Heart left ventricle (tissue), 13 donors: ENCODE data around the gene SEPTIN10.

ENCODE experiments used
- CTCF ChIP-seq, 12 donors: fragments of 200-600 bp; sonication (generic) in 4 of 12; IDR thresholded peaks; one replicate each; pipeline versions ENCODE4 v1.5.0 to v1.8.0; 2018 to 2022; ENCODE audit warnings: antibody characterized with exemption in 12 of 12, mild to moderate bottlenecking in 5 of 12
- POLR2A ChIP-seq, 2 donors: fragments of 450-650 bp; IDR thresholded peaks; one replicate each; pipeline ENCODE4 v1.6.1; 2017; ENCODE audit warnings: antibody characterized with exemption in 2 of 2, mild to moderate bottlenecking in 2 of 2, moderate library complexity in 2 of 2
- donor health status: ischemic (EF 13 %, LVEDD 7.1; RV severe dilation, severe dysfunction).
- donor health status: DM: no; HTN: yes; CAD: no.
- donor health status: DM: no; HTN: no; CAD: no.
- donor health status: ischemic (EF 25% LVEDD 6.9; RV normal size, moderate dysfunction).
- donor health status: ischemic (EF 25% LVEDD 5.7; RV mildly dilated, moderate dysfunction).
- donor health status: ischemic (EF 35%, LVEDD 5.7; RV mildly dilated, moderate dysfunction).
- donor health status: nonischemic (EF 11% LVEDD 7.7; RV severe dilation, severe dysfunction).
- donor health status: DM: yes; HTN: yes; CAD: no.
- donor health status: PGD.
- donor health status: ischemic (EF 29% LVEDD 5.4; RV normal size, mild dysfunction).
- donor health status: nonischemic (EF 23%, LVEDD 6.1; RV moderate dilation, normal function).

DNA sequence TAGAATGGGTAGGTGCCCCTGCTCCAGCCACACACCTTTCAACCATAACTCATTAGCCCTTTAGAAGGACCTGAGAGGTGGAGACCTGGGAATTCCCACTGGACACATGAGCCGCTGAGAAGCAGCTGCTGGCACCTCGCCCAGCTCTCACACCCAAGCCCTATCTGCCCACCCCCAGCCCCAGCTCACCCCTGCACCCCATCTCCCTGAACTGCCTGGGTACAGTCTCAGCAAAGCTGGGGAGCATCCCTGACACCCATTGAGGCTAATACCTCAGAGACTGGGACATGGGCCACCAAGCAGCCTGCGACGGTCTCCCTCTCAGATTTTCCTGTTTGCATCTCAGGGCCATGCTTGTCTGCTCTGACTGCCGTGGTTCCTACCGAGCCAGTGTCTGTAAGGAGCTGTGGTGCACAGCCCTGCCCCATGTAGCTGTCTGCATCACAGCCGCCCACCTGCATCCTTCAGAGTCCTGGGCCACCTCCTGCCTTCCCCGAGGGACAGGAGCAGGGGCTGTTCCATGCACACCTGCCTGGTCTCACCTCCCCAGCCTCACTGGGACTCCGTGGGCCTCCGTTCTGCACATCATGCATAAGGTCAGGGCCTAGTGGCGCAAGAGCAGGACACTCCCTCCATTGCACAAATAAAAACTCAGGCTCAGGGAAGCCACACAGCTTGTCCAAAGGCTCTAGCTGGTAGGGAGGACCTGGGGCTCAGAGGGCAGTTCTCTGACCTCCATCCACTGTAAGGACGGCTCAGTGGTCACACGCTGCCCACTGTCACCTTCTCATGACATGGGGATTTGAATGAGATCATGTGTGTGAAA lies 90.0 kb downstream of the SEPTIN10 start:
- TF ChIP-seq CTCF (IDR thresholded peaks at IDR 0.05): no peak
- TF ChIP-seq POLR2A (IDR thresholded peaks at IDR 0.05): no peak
